Measurements from ENCODE around the gene KCNQ5.

Gene KCNQ5

GRCh38 chr6:72683797-72684196, 61.9 kb downstream of the KCNQ5 start:
- DNase-seq = no peak

GRCh38 chr6:72689107-72689954, 67.5 kb downstream of the KCNQ5 start:
- no peak for DNase-seq

GRCh38 chr6:72691249-72691648, 69.4 kb downstream of the KCNQ5 start:
- no peak for DNase-seq

- no peak for DNase-seq
Observed at GRCh38 chr6:72696055-72696454, 74.2 kb downstream of the KCNQ5 start.

- no peak for DNase-seq
Observed at GRCh38 chr6:72699159-72699558, 77.3 kb downstream of the KCNQ5 start.

- no peak for DNase-seq
Observed at GRCh38 chr6:72702421-72702820, 80.6 kb downstream of the KCNQ5 start.

- no peak for DNase-seq
Observed at GRCh38 chr6:72703093-72703492, 81.2 kb downstream of the KCNQ5 start.

GRCh38 chr6:72704979-72705378, 83.1 kb downstream of the KCNQ5 start:
- DNase-seq = no peak

- DNase-seq = no peak
Observed at GRCh38 chr6:72709431-72709830, 87.6 kb downstream of the KCNQ5 start.

GRCh38 chr6:72711731-72712130, 89.9 kb downstream of the KCNQ5 start:
- no peak for DNase-seq

GRCh38 chr6:72712910-72713309, 91.0 kb downstream of the KCNQ5 start:
- no peak for DNase-seq

GRCh38 chr6:72715119-72715518, 93.3 kb downstream of the KCNQ5 start:
- no peak for DNase-seq

- DNase-seq = no peak
Observed at GRCh38 chr6:72716916-72717315, 95.1 kb downstream of the KCNQ5 start.

GRCh38 chr6:72720464-72720863, 98.6 kb downstream of the KCNQ5 start:
- no peak for DNase-seq

GRCh38 chr6:72721346-72721745, 99.5 kb downstream of the KCNQ5 start:
- DNase-seq = no peak

- no peak for DNase-seq
Observed at GRCh38 chr6:72724545-72724944, 102.7 kb downstream of the KCNQ5 start.

GRCh38 chr6:72728706-72729343, 107.0 kb downstream of the KCNQ5 start:
- no peak for DNase-seq

- DNase-seq = no peak
Observed at GRCh38 chr6:72733045-72733444, 111.2 kb downstream of the KCNQ5 start.

GRCh38 chr6:72738091-72738490, 116.2 kb downstream of the KCNQ5 start:
- DNase-seq = no peak

GRCh38 chr6:72739368-72739779, 117.5 kb downstream of the KCNQ5 start:
- no peak for DNase-seq

- no peak for DNase-seq
Observed at GRCh38 chr6:72740135-72740534, 118.3 kb downstream of the KCNQ5 start.

GRCh38 chr6:72741083-72741482, 119.2 kb downstream of the KCNQ5 start:
- DNase-seq = no peak

- no peak for DNase-seq
Observed at GRCh38 chr6:72742001-72742673, 120.3 kb downstream of the KCNQ5 start.

GRCh38 chr6:72746276-72746675, 124.4 kb downstream of the KCNQ5 start:
- no peak for DNase-seq

Data from activated CD8-positive, alpha-beta memory T cell treated with anti-CD3 and anti-CD28 coated beads for 24 hours (primary cell).